GM18526 (cell line): ENCODE data around the gene TMEM200C.

Experiments
- POLR2A ChIP-seq: IDR thresholded peaks from 3 replicates; pipeline ENCODE4 v1.6.1; 2011; ENCODE audit not compliant: insufficient read length; ENCODE audit errors: extremely low read depth

Gene TMEM200C

GRCh38 chr18:5871426-5871825, 23.9 kb downstream of the TMEM200C start:
- TF ChIP-seq POLR2A, result no peak

- TF ChIP-seq POLR2A, result no peak
Measured at GRCh38 chr18:5868218-5868854, 27.0 kb downstream of the TMEM200C start.

GRCh38 chr18:5865521-5865920, 29.8 kb downstream of the TMEM200C start:
- no peak for TF ChIP-seq POLR2A

- no peak for TF ChIP-seq POLR2A
Measured at GRCh38 chr18:5857180-5857579, 38.1 kb downstream of the TMEM200C start.

- TF ChIP-seq POLR2A, result no peak
Measured at GRCh38 chr18:5853253-5853652, 42.1 kb downstream of the TMEM200C start.

- no peak for TF ChIP-seq POLR2A
Measured at GRCh38 chr18:5851998-5852397, 43.3 kb downstream of the TMEM200C start.

GRCh38 chr18:5842653-5843052, 52.7 kb downstream of the TMEM200C start:
- no peak for TF ChIP-seq POLR2A

- TF ChIP-seq POLR2A, result no peak
Measured at GRCh38 chr18:5841518-5841917, 53.8 kb downstream of the TMEM200C start.

- TF ChIP-seq POLR2A, result no peak
Measured at GRCh38 chr18:5840547-5840946, 54.8 kb downstream of the TMEM200C start.

GRCh38 chr18:5840025-5840424, 55.3 kb downstream of the TMEM200C start:
- TF ChIP-seq POLR2A, result no peak

GRCh38 chr18:5839102-5839501, 56.2 kb downstream of the TMEM200C start:
- TF ChIP-seq POLR2A, result no peak
